ENCODE data around the gene GABRE.

DNA sequence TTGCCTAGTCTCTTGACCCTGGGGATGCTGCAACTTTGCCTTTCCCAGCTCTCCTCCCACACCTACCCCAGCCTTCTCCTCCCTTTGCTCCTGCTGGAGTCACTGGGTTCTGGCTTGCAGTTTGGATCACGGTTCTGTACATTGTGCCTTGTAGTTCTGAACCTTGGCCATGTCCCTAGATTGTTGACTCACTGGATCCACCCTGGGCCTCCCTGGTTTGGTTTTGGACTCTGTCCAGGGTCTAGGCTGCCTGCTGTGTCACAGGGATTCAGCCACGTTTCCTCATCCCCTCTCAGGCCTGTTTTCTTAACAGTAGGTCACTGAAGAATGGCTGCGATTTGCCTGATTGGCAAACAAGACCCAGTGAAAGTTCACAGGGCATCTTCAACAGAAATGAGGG is 11.5 kb upstream of the GABRE start:
- TF ChIP-seq NR2C2 (IDR thresholded peaks at IDR 0.05; ENCODE audit: borderline replicate concordance, control insufficient read depth, insufficient read length, low read depth), result no peak
- TF ChIP-seq PBX3 (IDR thresholded peaks at IDR 0.05; ENCODE audit: insufficient replicate concordance, low read depth, low read length), result no peak
- no peak for TF ChIP-seq CTCF (IDR thresholded peaks at IDR 0.05 in 2 of 3, conservative IDR thresholded peaks at IDR 0.05 in 1 of 3; ENCODE audit: control insufficient read depth in 2 of 3, extremely low read depth in 1 of 3, insufficient read depth in 1 of 3, low read depth in 3 of 3, low read length in 3 of 3)
- no peak for TF ChIP-seq ATF3 (IDR thresholded peaks at IDR 0.05; ENCODE audit: borderline replicate concordance, extremely low read depth, low read depth, low read length)
- no peak for TF ChIP-seq ETV6 (conservative IDR thresholded peaks at IDR 0.05 in 1 of 2, IDR thresholded peaks at IDR 0.05 in 1 of 2; ENCODE audit: borderline replicate concordance in 1 of 2, low read depth in 1 of 2)
- no peak for TF ChIP-seq BHLHE40 (IDR thresholded peaks at IDR 0.05; ENCODE audit: borderline replicate concordance in 1 of 2, low read depth in 2 of 2, low read length in 1 of 2)
- TF ChIP-seq CREB1 (IDR thresholded peaks at IDR 0.05; ENCODE audit: low read depth), result no peak
- no peak for TF ChIP-seq ZNF384 (IDR thresholded peaks at IDR 0.05; ENCODE audit: borderline replicate concordance, low read depth, low read length)
- no peak for TF ChIP-seq SIN3A (IDR thresholded peaks at IDR 0.05; ENCODE audit: low read depth, low read length)
- TF ChIP-seq HDGF (IDR thresholded peaks at IDR 0.05), result no peak
- no peak for TF ChIP-seq FOXK2 (IDR thresholded peaks at IDR 0.05)
- no peak for TF ChIP-seq BCL3 (IDR thresholded peaks at IDR 0.05; ENCODE audit: borderline replicate concordance, insufficient read depth, low read depth, low read length, poor library complexity, severe bottlenecking)
- TF ChIP-seq YY1 (IDR thresholded peaks at IDR 0.05; ENCODE audit: low read depth, low read length), result no peak
- TF ChIP-seq RCOR1 (conservative IDR thresholded peaks at IDR 0.05; ENCODE audit: low read depth, low read length), result no peak
